Activated B cell treated with CpG ODN at 0.5 μM for 24 hours (primary cell): ENCODE results near the gene SLC25A52. TPM values are rescaled to one million over a fixed set of nuclear protein-coding genes. Genes with fewer than 3 reads are reported as not detected.

Experiments used
- ATAC-seq: fragments of 200-7000 bp; cut with Tn5 transposase; one replicate; pipeline ENCODE4 v1.10.0; 2021; ENCODE audit warnings: low read depth, mild to moderate bottlenecking, moderate library complexity
- CTCF ChIA-PET: fragments of 350-600 bp; sonication (Branson Sonifier 250); formaldehyde crosslinking; loops from one replicate; lab custom pipeline; 2021; ENCODE audit warnings: antibody characterized with exemption; lab: Charles Lee
- POLR2A ChIA-PET: fragments of 350-600 bp; sonication (Branson Sonifier 250); formaldehyde crosslinking; loops from one replicate; lab custom pipeline; 2021; ENCODE audit warnings: antibody characterized with exemption; lab: Charles Lee
- DNase-seq: peaks from one replicate; pipeline ENCODE4 v3.0.0; 2022
- H3K27ac Mint-ChIP-seq: one replicate; pipeline ENCODE4 v1.8.0; 2020; ENCODE audit warnings: mixed read lengths
- H3K27me3 Mint-ChIP-seq: one replicate; pipeline ENCODE4 v1.8.0; 2021; ENCODE audit warnings: mixed read lengths
- H3K36me3 Mint-ChIP-seq: one replicate; pipeline ENCODE4 v1.8.0; 2021; ENCODE audit warnings: low read depth, mixed read lengths
- H3K4me1 Mint-ChIP-seq: one replicate; pipeline ENCODE4 v1.8.0; 2021; ENCODE audit warnings: mixed read lengths
- H3K4me3 Mint-ChIP-seq: one replicate; pipeline ENCODE4 v1.8.0; 2020; ENCODE audit warnings: mild to moderate bottlenecking, mixed read lengths
- H3K9me3 Mint-ChIP-seq: one replicate; pipeline ENCODE4 v1.8.0; 2020; ENCODE audit warnings: mixed read lengths
- intact Hi-C: fragments of 100-400 bp; cut with micrococcal nuclease; formaldehyde crosslinking; loops from one replicate; pipeline ENCODE4 v1.15.1; 2024
- total RNA-seq: library from RNA; stranded (reverse); gene quantifications from 2 replicates; pipeline ENCODE4 v1.2.3, GENCODE V29; 2022
- TF ChIP-seq, protein P1 (sequence below): fragments of 200-600 bp; IDR thresholded peaks from one replicate; pipeline ENCODE4 v1.8.0; 2022; ENCODE audit warnings: antibody characterized with exemption, mild to moderate bottlenecking

The SLC25A52 gene
- total RNA-seq, 1 donor from 2014 or later: not detected

DNA sequence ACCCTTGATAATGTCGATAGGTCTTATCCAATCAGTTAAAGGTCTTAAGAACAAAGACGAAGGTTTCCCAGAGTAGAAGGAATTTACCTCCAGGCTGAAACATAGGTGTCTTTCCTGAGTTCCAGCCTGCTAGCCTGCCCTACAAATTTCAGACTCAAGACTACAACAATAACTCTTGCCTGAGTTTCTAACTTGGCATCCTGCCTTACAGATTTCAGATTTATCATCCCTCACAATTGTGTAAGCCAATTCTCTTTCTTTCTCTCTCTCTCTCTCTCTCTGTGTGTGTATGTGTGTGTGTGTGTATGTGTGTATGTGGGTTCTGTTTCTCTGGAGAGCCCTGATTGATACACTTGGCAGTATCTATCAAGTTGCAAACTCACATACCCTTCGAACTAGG lies 39.1 kb downstream of the SLC25A52 start:
- Mint-ChIP-seq H3K4me3 (no peak overlapping the region), H3K4me1 (peaks cover 7% of the 10 kb centered on the region), H3K9me3 (peaks cover 10% of the 10 kb centered on the region), H3K27me3 (peaks cover 21% of the 10 kb centered on the region), H3K27ac (no peak overlapping the region), H3K36me3 (no peaks in the 10 kb centered on the region)
- ATAC-seq (no peak), DNase-seq (no peak)
- intact Hi-C loops: loop anchor here (5.0 kb wide), 2 partner anchors 39 to 109 kb away; partner anchors contain the start of gene B4GALT6
- TF ChIP-seq, protein P1, sequence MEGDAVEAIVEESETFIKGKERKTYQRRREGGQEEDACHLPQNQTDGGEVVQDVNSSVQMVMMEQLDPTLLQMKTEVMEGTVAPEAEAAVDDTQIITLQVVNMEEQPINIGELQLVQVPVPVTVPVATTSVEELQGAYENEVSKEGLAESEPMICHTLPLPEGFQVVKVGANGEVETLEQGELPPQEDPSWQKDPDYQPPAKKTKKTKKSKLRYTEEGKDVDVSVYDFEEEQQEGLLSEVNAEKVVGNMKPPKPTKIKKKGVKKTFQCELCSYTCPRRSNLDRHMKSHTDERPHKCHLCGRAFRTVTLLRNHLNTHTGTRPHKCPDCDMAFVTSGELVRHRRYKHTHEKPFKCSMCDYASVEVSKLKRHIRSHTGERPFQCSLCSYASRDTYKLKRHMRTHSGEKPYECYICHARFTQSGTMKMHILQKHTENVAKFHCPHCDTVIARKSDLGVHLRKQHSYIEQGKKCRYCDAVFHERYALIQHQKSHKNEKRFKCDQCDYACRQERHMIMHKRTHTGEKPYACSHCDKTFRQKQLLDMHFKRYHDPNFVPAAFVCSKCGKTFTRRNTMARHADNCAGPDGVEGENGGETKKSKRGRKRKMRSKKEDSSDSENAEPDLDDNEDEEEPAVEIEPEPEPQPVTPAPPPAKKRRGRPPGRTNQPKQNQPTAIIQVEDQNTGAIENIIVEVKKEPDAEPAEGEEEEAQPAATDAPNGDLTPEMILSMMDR: no peak
- ChIA-PET CTCF (interaction anchor here (1.2 to 7.1 kb wide), 8 partner anchors 10 to 165 kb away, joined by 3 to 74 read pairs (median 4); no protein-coding TSS in a partner anchor), POLR2A (no interaction called here)

GRCh38 chr18:31720867-31721266 lies 39.8 kb downstream of the SLC25A52 start:
- peaks cover 7% of the 10 kb centered on the region for H3K4me1 Mint-ChIP-seq
- peaks cover 19% of the 10 kb centered on the region for H3K27me3 Mint-ChIP-seq
- ChIA-PET CTCF (interaction anchor here (7.1 kb wide), 1 partner anchor 165 kb away, joined by 74 read pairs; no protein-coding TSS in a partner anchor), POLR2A (no interaction called here)
- H3K4me3 Mint-ChIP-seq: no peak overlapping the region
- intact Hi-C loops: loop anchor here (5.0 kb wide), 2 partner anchors 39 to 109 kb away; partner anchors contain the start of gene B4GALT6
- DNase-seq (no peak), ATAC-seq (no peak)
- TF ChIP-seq, protein P1: no peak
- H3K9me3 Mint-ChIP-seq: peaks cover 10% of the 10 kb centered on the region
- no peak overlapping the region for H3K27ac Mint-ChIP-seq
- H3K36me3 Mint-ChIP-seq: no peaks in the 10 kb centered on the region

DNA sequence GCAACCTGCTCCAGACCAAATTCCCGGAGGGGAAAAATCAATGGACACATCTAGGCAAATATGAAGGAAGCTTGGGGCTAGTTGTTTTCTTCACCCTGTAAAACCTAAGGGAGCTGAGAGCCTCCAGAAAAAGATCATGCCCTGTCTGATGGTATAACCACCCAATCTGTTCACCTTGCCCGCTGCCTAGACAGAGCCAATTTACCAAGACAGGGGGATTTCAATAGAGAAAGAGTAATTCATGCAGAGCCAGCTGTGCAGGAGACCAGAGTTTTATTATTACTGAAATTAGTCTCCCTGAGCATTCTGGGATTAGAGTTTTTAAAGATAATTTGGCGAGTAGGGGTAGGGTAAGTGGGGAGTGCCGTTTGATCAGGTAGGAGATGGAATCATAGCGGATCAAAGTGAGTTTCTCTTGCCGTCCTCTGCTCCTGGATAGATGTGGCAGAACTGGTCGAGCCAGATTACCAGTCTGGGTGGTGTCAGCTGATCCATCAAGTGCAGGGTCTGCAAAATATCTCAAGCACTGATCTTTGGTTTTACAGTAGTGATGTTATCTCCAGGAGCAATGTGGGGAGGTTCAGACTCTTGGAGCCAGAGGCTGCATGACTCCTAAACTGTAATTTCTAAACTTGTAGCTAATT lies 41.2 kb downstream of the SLC25A52 start:
- Mint-ChIP-seq H3K4me3 (no peak overlapping the region), H3K4me1 (peaks cover 6% of the 10 kb centered on the region), H3K36me3 (no peaks in the 10 kb centered on the region), H3K9me3 (peaks cover 10% of the 10 kb centered on the region), H3K27ac (no peak overlapping the region), H3K27me3 (peaks cover 13% of the 10 kb centered on the region)
- ATAC-seq: no peak
- DNase-seq: no peak
- CTCF ChIA-PET: interaction anchor here (2.0 kb wide), 1 partner anchor 164 kb away, joined by 8 read pairs; no protein-coding TSS in a partner anchor
- intact Hi-C loops: loop anchor here (5.0 kb wide), 2 partner anchors 37 to 107 kb away; partner anchors contain the start of gene B4GALT6
- POLR2A ChIA-PET: no interaction called here
- TF ChIP-seq, protein P1: no peak

- Mint-ChIP-seq H3K4me3 (no peak overlapping the region), H3K27me3 (peaks cover 6% of the 10 kb centered on the region), H3K27ac (no peak overlapping the region), H3K36me3 (no peaks in the 10 kb centered on the region), H3K9me3 (peaks cover 10% of the 10 kb centered on the region), H3K4me1 (no peaks in the 10 kb centered on the region)
- ATAC-seq: no peak
- ChIA-PET CTCF (interaction anchor here (0.8 to 2.0 kb wide), 2 partner anchors 41 to 162 kb away, joined by 3 to 8 read pairs; no protein-coding TSS in a partner anchor), POLR2A (no interaction called here)
- no peak for DNase-seq
- TF ChIP-seq, protein P1: no peak
- intact Hi-C loops: no loop called here
Measured at GRCh38 chr18:31718386-31718785, 42.3 kb downstream of the SLC25A52 start.

DNA sequence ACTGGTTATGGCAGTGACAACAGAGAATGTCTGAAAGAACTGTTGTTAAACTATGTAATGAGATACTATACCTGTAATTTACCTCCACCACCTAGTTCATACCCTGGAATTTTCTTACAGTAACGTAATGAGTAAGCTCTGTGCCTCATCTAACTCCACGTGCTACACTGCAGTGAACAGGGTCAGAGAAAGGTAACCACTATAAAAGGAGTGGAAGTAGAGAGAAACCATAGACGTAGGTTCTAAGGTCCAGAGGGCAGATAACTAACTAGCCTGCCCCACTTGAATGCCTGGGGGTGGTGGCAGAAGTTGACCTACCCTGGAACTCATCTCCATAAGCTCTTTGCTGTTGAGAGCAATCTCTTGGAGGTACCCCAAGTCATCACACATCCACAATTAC lies 44.3 kb downstream of the SLC25A52 start:
- ChIA-PET POLR2A (no interaction called here), CTCF (no interaction called here)
- ATAC-seq: no peak
- intact Hi-C loops: no loop called here
- Mint-ChIP-seq H3K4me1 (no peaks in the 10 kb centered on the region), H3K27me3 (no peaks in the 10 kb centered on the region), H3K36me3 (no peaks in the 10 kb centered on the region), H3K9me3 (peaks cover 10% of the 10 kb centered on the region), H3K27ac (no peak overlapping the region), H3K4me3 (no peak overlapping the region)
- DNase-seq: no peak
- TF ChIP-seq, protein P1: no peak
